ENCODE results near the gene CAMTA1. TPM values are rescaled to one million over a fixed set of nuclear protein-coding genes. Genes with fewer than 3 reads are reported as not detected.

The CAMTA1 gene
- polyA plus RNA-seq, 1 donor (not counting 4 experiments of a cell fraction or from before 2014, with no cell fraction given) = 51.4 TPM

GRCh38 chr1:7508052-7508933 is 723.0 kb downstream of the CAMTA1 start:
- H3K4me3 ChIP-seq (ENCODE audit: control insufficient read depth in 2 of 3, extremely low read depth in 1 of 3, insufficient read depth in 2 of 3, low read depth in 1 of 3, low read length in 3 of 3) = no peak overlapping the region
- no peaks in the 10 kb centered on the region for H3K9me1 ChIP-seq (ENCODE audit: control insufficient read depth, extremely low read depth, insufficient read depth, low read length)
- no peaks in the 10 kb centered on the region for H3K79me2 ChIP-seq (ENCODE audit: control insufficient read depth, insufficient read depth, low read length)
- no peak for FAIRE-seq
- TF ChIP-seq EZH2 (IDR thresholded peaks at IDR 0.05; ENCODE audit: low read length) = no peak
- TF ChIP-seq, protein P1, sequence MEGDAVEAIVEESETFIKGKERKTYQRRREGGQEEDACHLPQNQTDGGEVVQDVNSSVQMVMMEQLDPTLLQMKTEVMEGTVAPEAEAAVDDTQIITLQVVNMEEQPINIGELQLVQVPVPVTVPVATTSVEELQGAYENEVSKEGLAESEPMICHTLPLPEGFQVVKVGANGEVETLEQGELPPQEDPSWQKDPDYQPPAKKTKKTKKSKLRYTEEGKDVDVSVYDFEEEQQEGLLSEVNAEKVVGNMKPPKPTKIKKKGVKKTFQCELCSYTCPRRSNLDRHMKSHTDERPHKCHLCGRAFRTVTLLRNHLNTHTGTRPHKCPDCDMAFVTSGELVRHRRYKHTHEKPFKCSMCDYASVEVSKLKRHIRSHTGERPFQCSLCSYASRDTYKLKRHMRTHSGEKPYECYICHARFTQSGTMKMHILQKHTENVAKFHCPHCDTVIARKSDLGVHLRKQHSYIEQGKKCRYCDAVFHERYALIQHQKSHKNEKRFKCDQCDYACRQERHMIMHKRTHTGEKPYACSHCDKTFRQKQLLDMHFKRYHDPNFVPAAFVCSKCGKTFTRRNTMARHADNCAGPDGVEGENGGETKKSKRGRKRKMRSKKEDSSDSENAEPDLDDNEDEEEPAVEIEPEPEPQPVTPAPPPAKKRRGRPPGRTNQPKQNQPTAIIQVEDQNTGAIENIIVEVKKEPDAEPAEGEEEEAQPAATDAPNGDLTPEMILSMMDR (optimal IDR thresholded peaks at IDR 0.05 in 1 of 3, IDR thresholded peaks at IDR 0.05 in 1 of 3, conservative IDR thresholded peaks at IDR 0.05 in 1 of 3; ENCODE audit: extremely low read depth in 1 of 3, insufficient read depth in 2 of 3, low read length in 3 of 3) = no peak
- no peak overlapping the region for H3K9ac ChIP-seq (ENCODE audit: control insufficient read depth, extremely low read depth, insufficient read depth, low read length)
- H3K36me3 ChIP-seq (ENCODE audit: control insufficient read depth in 2 of 2, extremely low read depth in 1 of 2, insufficient read depth in 2 of 2, low read length in 2 of 2) = no peaks in the 10 kb centered on the region
- H3K27ac ChIP-seq (ENCODE audit: control insufficient read depth, insufficient read depth, low read length) = no peak overlapping the region
- H3K9me3 ChIP-seq (ENCODE audit: control insufficient read depth, low read depth, low read length) = no peaks in the 10 kb centered on the region
- no peaks in the 10 kb centered on the region for H4K20me1 ChIP-seq (ENCODE audit: control insufficient read depth, extremely low read depth, insufficient read depth, low read length)
- no peaks in the 10 kb centered on the region for H3K4me1 ChIP-seq (ENCODE audit: control insufficient read depth, extremely low read depth, insufficient read depth, low read length)
- dilution Hi-C loops (cut with MboI; ENCODE audit: extremely low pct_ligation_motif_present, low sequenced_read_pairs) = no loop called here
- H3K27me3 ChIP-seq (ENCODE audit: control insufficient read depth, extremely low read depth, insufficient read depth, low read length) = peaks cover 10% of the 10 kb centered on the region
- no peak overlapping the region for H2AFZ ChIP-seq (ENCODE audit: control insufficient read depth, low read length)
- DNase-seq (ENCODE audit: low read depth, low spot score) = no peak
- H3K4me2 ChIP-seq (ENCODE audit: control insufficient read depth, extremely low read depth, insufficient read depth, low read depth, low read length) = no peak overlapping the region

DNA sequence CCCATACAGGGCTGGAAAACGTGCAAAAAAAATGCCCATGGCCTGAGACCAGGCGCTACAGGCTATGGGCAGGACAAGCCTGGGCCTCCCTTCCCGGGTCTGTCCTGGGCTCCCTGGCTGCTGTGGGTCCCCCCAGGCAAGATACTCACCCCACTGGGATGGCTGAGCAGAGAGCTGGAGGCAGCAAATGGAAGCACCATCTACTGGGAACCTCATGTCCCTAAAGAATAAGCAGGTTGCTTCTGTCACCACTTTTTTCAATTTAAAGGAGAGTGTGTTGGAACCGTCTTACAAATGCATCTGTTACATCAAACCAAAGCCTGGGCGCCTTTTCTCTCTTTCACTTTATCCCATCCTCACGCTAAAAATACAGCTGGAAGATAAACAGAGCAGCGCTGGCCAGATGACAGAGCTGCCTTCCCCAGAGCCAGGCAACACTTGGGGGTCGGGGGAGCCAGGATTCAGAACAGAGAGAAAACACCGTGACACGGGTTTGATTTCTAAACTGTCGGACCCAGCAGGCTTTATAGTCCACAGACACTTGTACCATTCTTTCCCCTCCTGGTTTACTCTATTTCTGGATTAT is 723.8 kb downstream of the CAMTA1 start:
- no peak for DNase-seq (ENCODE audit: low read depth, low spot score)
- no peak overlapping the region for H3K27ac ChIP-seq (ENCODE audit: control insufficient read depth, insufficient read depth, low read length)
- H3K9ac ChIP-seq (ENCODE audit: control insufficient read depth, extremely low read depth, insufficient read depth, low read length) = no peak overlapping the region
- H4K20me1 ChIP-seq (ENCODE audit: control insufficient read depth, extremely low read depth, insufficient read depth, low read length) = no peaks in the 10 kb centered on the region
- H3K4me2 ChIP-seq (ENCODE audit: control insufficient read depth, extremely low read depth, insufficient read depth, low read depth, low read length) = no peak overlapping the region
- no peak for FAIRE-seq
- H3K36me3 ChIP-seq (ENCODE audit: control insufficient read depth in 2 of 2, extremely low read depth in 1 of 2, insufficient read depth in 2 of 2, low read length in 2 of 2) = no peaks in the 10 kb centered on the region
- no peak overlapping the region for H3K4me3 ChIP-seq (ENCODE audit: control insufficient read depth in 2 of 3, extremely low read depth in 1 of 3, insufficient read depth in 2 of 3, low read depth in 1 of 3, low read length in 3 of 3)
- TF ChIP-seq EZH2 (IDR thresholded peaks at IDR 0.05; ENCODE audit: low read length) = no peak
- TF ChIP-seq, protein P1 (optimal IDR thresholded peaks at IDR 0.05 in 1 of 3, IDR thresholded peaks at IDR 0.05 in 1 of 3, conservative IDR thresholded peaks at IDR 0.05 in 1 of 3; ENCODE audit: extremely low read depth in 1 of 3, insufficient read depth in 2 of 3, low read length in 3 of 3) = no peak
- no peaks in the 10 kb centered on the region for H3K79me2 ChIP-seq (ENCODE audit: control insufficient read depth, insufficient read depth, low read length)
- no peaks in the 10 kb centered on the region for H3K9me3 ChIP-seq (ENCODE audit: control insufficient read depth, low read depth, low read length)
- dilution Hi-C loops (cut with MboI; ENCODE audit: extremely low pct_ligation_motif_present, low sequenced_read_pairs) = no loop called here
- no peaks in the 10 kb centered on the region for H3K9me1 ChIP-seq (ENCODE audit: control insufficient read depth, extremely low read depth, insufficient read depth, low read length)
- peaks cover 10% of the 10 kb centered on the region for H3K27me3 ChIP-seq (ENCODE audit: control insufficient read depth, extremely low read depth, insufficient read depth, low read length)
- no peaks in the 10 kb centered on the region for H3K4me1 ChIP-seq (ENCODE audit: control insufficient read depth, extremely low read depth, insufficient read depth, low read length)
- no peak overlapping the region for H2AFZ ChIP-seq (ENCODE audit: control insufficient read depth, low read length)

Data from keratinocyte (primary cell).